Psoas muscle (tissue), 8 donors: ENCODE results near the gene TBX3. TPM values are rescaled to one million over a fixed set of nuclear protein-coding genes. Genes with fewer than 3 reads are reported as not detected.
A peak's percentile ranks its signal among the peaks of the same experiment; 100 is the strongest.

Experiments used
- ATAC-seq, 4 donors: fragments of 200-7000 bp; cut with Tn5 transposase; one replicate each; pipeline ENCODE4 v1.9.1; 2020; ENCODE audit warnings: moderate library complexity in 3 of 4, mild to moderate bottlenecking in 2 of 4
- DNase-seq, 2 donors: peaks; one replicate each; pipeline ENCODE4 v3.0.0-alpha.2; 2020
- H3K27ac ChIP-seq: fragments of 200-600 bp; one replicate; pipeline ENCODE4 v1.8.0; 2022
- H3K27me3 ChIP-seq, 3 donors: fragments of 200-600 bp in 1 of 3; one replicate each; pipeline versions ENCODE4 v1.6.1 to v1.8.0; 2013 to 2022; ENCODE audit warnings: low read length in 2 of 3, mild to moderate bottlenecking in 2 of 3, moderate library complexity in 1 of 3; ENCODE audit not compliant: insufficient read depth in 3 of 3
- H3K36me3 ChIP-seq, 2 donors: fragments of 200-600 bp in 1 of 2; one replicate each; pipeline versions ENCODE4 v1.6.1 to v1.8.0; 2013 to 2022; ENCODE audit warnings: low read depth in 1 of 2, mild to moderate bottlenecking in 1 of 2, moderate library complexity in 1 of 2; ENCODE audit not compliant: insufficient read depth in 1 of 2
- H3K4me1 ChIP-seq: fragments of 200-600 bp; one replicate; pipeline ENCODE4 v1.8.0; 2022
- H3K4me3 ChIP-seq: fragments of 200-600 bp; one replicate; pipeline ENCODE4 v1.8.0; 2022; ENCODE audit warnings: mild to moderate bottlenecking
- H3K9me3 ChIP-seq: fragments of 200-600 bp; one replicate; pipeline ENCODE4 v1.8.0; 2022
- WGBS, 3 donors: extraction: QIAGEN DNeasy Blood & Tissue Kit; methylation state at CpG; one replicate each; pipeline versions ENCODE4 v1.1.6 to v1.1.7; 2013; 5-methylcytosine and 5-hydroxymethylcytosine counted together
- intact Hi-C, 2 donors: fragments of 100-400 bp; cut with DNase I; formaldehyde crosslinking; loops; one replicate each; pipeline versions ENCODE4 v1.11.0 to v1.14.2; 2022
- polyA plus RNA-seq, 3 donors: library from polyadenylated mRNA; stranded (reverse); fragments of 200-250 nt; gene quantifications; one replicate each; pipeline ENCODE4 v1.2.3, GENCODE V29; 2013
- total RNA-seq, 4 donors: library from RNA; stranded (reverse); fragmentation: NEBNext Ultra II Directional in 2 of 4; extraction: Animal tissue kit (Norgen Biotek cat#: 25700) in 2 of 4; gene quantifications; one replicate each; pipeline versions ENCODE4 v1.2.1 to v1.2.4, GENCODE V29; 2021 to 2023
- TF ChIP-seq, protein P1 (sequence below): fragments of 200-600 bp; IDR thresholded peaks from one replicate; pipeline ENCODE4 v1.8.0; 2022; ENCODE audit warnings: antibody characterized with exemption
- donor health status: healthy with polysubstance abuse.
- donor health status: DM: no; HTN: no; CAD: no; lungs with moderate emphysema.
- donor health status: Bipolar disorder and iron deficiency.
- donor health status: healthy.
- donor health status: DM: yes; HTN: yes; CAD: no.
- donor health status: DM: no; HTN: no; CAD: no.
- donor health status: DM: no; HTN: no; CAD: no.
- donor health status: DM: yes; HTN: yes; CAD: no.

Gene TBX3
- total and polyA plus RNA-seq, 7 donors: 5.0 to 50.8 (median 15.3) TPM

DNA sequence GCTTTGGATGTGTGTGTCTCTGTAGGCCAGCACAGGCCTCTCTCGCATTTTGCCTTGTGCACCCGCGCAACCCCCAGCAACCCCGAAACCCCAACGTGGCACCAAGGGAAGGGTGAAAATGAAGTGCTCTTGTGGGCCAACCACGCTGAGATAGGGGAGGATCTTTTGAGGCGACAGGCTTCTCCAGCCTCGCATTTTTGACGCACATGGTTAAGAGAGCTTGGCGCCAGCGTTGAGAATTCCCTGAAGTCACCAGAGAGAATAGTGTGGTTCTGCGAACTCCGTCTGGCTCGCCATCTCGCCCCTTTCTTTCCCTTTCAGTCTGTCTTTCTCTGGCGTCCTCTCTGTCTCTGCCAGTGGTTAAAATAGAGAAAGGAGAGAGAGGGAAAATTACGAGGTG, 1.9 kb upstream of the TBX3 start:
- peaks cover 0 to 48% (median 12%) of the 10 kb centered on the region in 3 donors for H3K27me3 ChIP-seq
- intact Hi-C loops: loop anchor here in 1 of 2 donors (10.0 kb wide), 1 partner anchor 539 kb away; no protein-coding TSS in a partner anchor
- H3K27ac ChIP-seq: no peak overlapping the region
- DNase-seq (no peak), ATAC-seq (no peak)
- no peaks in the 10 kb centered on the region for H3K36me3 ChIP-seq
- H3K4me3 ChIP-seq: no peak overlapping the region
- TF ChIP-seq, protein P1, sequence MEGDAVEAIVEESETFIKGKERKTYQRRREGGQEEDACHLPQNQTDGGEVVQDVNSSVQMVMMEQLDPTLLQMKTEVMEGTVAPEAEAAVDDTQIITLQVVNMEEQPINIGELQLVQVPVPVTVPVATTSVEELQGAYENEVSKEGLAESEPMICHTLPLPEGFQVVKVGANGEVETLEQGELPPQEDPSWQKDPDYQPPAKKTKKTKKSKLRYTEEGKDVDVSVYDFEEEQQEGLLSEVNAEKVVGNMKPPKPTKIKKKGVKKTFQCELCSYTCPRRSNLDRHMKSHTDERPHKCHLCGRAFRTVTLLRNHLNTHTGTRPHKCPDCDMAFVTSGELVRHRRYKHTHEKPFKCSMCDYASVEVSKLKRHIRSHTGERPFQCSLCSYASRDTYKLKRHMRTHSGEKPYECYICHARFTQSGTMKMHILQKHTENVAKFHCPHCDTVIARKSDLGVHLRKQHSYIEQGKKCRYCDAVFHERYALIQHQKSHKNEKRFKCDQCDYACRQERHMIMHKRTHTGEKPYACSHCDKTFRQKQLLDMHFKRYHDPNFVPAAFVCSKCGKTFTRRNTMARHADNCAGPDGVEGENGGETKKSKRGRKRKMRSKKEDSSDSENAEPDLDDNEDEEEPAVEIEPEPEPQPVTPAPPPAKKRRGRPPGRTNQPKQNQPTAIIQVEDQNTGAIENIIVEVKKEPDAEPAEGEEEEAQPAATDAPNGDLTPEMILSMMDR: no peak
- H3K9me3 ChIP-seq: no peaks in the 10 kb centered on the region
- WGBS, 3 donors: 71 to 80% (median 71%) methylated on average over 16 to 17 of the region's 17 CpGs
- peaks cover 9% of the 10 kb centered on the region for H3K4me1 ChIP-seq

DNA sequence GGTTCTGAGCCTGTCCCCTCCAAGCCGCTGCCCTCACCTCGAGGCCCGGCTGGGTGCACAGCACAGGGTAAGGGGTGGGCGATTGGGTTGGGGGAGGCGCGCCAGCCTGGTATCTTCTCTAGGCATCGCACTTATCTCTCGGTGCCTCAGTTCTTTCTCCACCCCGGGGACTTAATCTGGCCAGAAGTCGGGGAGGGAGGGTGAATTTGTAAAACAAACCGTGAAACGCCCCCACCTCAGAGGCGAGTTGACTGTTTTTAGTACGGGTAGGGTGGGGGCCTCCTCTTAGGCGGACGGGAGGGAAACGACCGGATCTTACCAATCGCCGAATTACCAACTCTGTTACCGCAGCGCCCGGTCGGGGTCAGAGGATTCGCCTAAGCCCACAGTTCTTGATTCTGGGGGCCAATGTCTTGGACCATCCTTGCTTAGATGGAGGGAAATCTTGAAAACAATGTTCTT, 1.4 kb upstream of the TBX3 start:
- TF ChIP-seq, protein P1: no peak
- WGBS, 3 donors: 57 to 65% (median 61%) methylated on average over 25 of the region's 25 CpGs
- DNase-seq (peak in 1 of 2 donors; percentile 23), ATAC-seq (no peak)
- H3K27ac ChIP-seq: peak overlapping the region; percentile 90
- H3K27me3 ChIP-seq: peaks cover 0 to 43% (median 9%) of the 10 kb centered on the region in 3 donors
- H3K9me3 ChIP-seq: no peaks in the 10 kb centered on the region
- peaks cover 9% of the 10 kb centered on the region for H3K4me1 ChIP-seq
- peaks cover 0 to 5% of the 10 kb centered on the region in 2 donors for H3K36me3 ChIP-seq
- peak overlapping the region; percentile 78 for H3K4me3 ChIP-seq
- intact Hi-C loops: loop anchor here in 1 of 2 donors (10.0 kb wide), 1 partner anchor 539 kb away; no protein-coding TSS in a partner anchor

DNA sequence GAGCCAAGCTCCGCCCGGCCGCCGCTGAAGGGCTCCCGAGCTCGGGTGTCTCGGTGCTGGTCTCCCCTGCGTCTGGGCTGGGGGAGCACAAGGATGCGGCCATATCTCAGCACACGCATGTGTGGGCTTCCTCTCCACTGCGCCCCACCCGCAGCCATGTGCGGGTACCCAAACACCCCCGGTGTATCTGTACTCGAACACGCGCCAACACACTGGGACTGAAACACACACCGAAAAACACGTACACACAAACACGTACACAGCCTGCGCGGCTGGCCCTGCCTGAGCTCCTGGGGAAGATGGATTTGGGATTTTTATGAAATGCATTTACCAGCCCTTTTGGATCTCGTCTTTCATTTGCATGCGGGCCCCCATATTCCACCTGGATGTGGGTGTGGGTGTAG, 897 bp upstream of the TBX3 start:
- Histone ChIP-seq H3K36me3 (peaks cover 0 to 10% of the 10 kb centered on the region in 2 donors), H3K4me3 (peak overlapping the region; percentile 78), H3K27me3 (peaks cover 0 to 39% (median 9%) of the 10 kb centered on the region in 3 donors), H3K9me3 (no peaks in the 10 kb centered on the region), H3K27ac (peak overlapping the region; percentile 90), H3K4me1 (peaks cover 9% of the 10 kb centered on the region)
- intact Hi-C loops: loop anchor here in 1 of 2 donors (10.0 kb wide), 1 partner anchor 540 kb away; no protein-coding TSS in a partner anchor
- TF ChIP-seq, protein P1: no peak
- ATAC-seq (no peak), DNase-seq (no peak)
- 1 to 2% (median 2%) methylated on average over 23 to 24 of the region's 24 CpGs for WGBS, 3 donors

DNA sequence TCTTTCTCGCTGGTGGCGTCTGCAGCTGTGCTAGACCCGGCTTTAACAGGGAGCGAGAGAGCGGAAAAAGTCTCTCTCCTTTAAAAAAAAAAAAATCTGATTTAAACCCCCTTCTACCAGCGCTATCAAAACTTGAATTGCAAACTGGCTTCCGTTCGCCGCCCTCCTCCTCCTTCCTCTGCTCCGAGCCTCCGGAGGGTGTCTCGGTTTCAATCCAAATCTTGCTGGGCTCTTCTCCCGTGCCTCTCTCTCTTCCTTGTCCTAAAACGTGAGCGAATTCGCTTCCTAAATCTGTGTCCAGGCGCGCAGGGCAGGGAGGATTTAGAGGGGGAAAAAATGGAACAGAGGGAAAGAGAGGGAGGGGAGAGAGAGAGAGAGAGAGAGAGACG, 272 bp downstream of the TBX3 start:
- peaks cover 9% of the 10 kb centered on the region for H3K4me1 ChIP-seq
- DNase-seq: no peak
- 0 to 1% (median 1%) methylated on average over 19 of the region's 19 CpGs for WGBS, 3 donors
- intact Hi-C loops: loop anchor here in 1 of 2 donors (10.0 kb wide), 1 partner anchor 541 kb away; no protein-coding TSS in a partner anchor
- TF ChIP-seq, protein P1: no peak
- H3K27ac ChIP-seq: peak overlapping the region; percentile 90
- ATAC-seq: peak in 3 of 4 donors; percentile 6 to 34 (median 7)
- peak overlapping the region; percentile 78 for H3K4me3 ChIP-seq
- H3K36me3 ChIP-seq: peaks cover 0 to 21% of the 10 kb centered on the region in 2 donors
- H3K9me3 ChIP-seq: no peaks in the 10 kb centered on the region
- peaks cover 0 to 29% (median 6%) of the 10 kb centered on the region in 3 donors for H3K27me3 ChIP-seq
